Bronchial epithelial cell (primary cell): ENCODE measurements around the gene FAM180B. TPM values are rescaled to one million over a fixed set of nuclear protein-coding genes. Genes with fewer than 3 reads are reported as not detected.

Experiments used
- DNase-seq: peaks from one replicate; pipeline ENCODE4 v3.0.0-alpha.2; 2010; ENCODE audit warnings: low read depth
- FAIRE-seq: peaks from 2 replicates; lab custom pipeline; 2011; peaks lifted over from hg19 to GRCh38; lab: Jason Lieb, UNC
- H3K27me3 ChIP-seq: 2 replicates; pipeline ENCODE4 v1.5.1; 2011; ENCODE audit warnings: low read length; ENCODE audit not compliant: control insufficient read depth, insufficient read depth
- H3K36me3 ChIP-seq: 2 replicates; pipeline ENCODE4 v1.5.1; 2011; ENCODE audit warnings: low read length; ENCODE audit not compliant: control insufficient read depth, insufficient read depth
- H3K4me3 ChIP-seq: 2 replicates; pipeline ENCODE4 v1.5.1; 2011; ENCODE audit warnings: mild to moderate bottlenecking, low read depth, low read length, control low read depth
- CTCF ChIP-seq: IDR thresholded peaks from 2 replicates; pipeline ENCODE4 v1.5.1; 2011; ENCODE audit warnings: mild to moderate bottlenecking, moderate library complexity, low read length, control low read depth, inconsistent platforms; ENCODE audit not compliant: insufficient read depth, severe bottlenecking
- total RNA-seq: library from RNA; depleted of rRNA; stranded (reverse); fragments of >200 nt; gene quantifications from 2 replicates; pipeline ENCODE4 v1.2.1, GENCODE V29; 2014

Gene FAM180B
- total RNA-seq, 1 donor from 2014 or later: not detected

- peak; percentile 33 for DNase-seq
- H3K4me3 ChIP-seq: peak within 1 kb of the TSS; percentile 88
- no peaks in the 10 kb centered on the region for H3K27me3 ChIP-seq
- H3K36me3 ChIP-seq: peaks cover 3% of the 10 kb centered on the region
- no peak for TF ChIP-seq CTCF
- FAIRE-seq: no peak
These were observed 20.9 kb upstream of the FAM180B start, which contains the start of gene PTPMT1 for GRCh38 chr11:47565340-47566148. TSS of gene PTPMT1 (plus strand) at chr11:47565599. CDS start at chr11:47565623, 24 bp downstream.

GRCh38 chr11:47566149-47566698, 20.3 kb upstream of the FAM180B start:
- FAIRE-seq (no peak), DNase-seq (no peak)
- H3K36me3 ChIP-seq: peaks cover 3% of the 10 kb centered on the region
- H3K27me3 ChIP-seq: no peaks in the 10 kb centered on the region
- H3K4me3 ChIP-seq: peak overlapping the region; percentile 88
- no peak for TF ChIP-seq CTCF

- FAIRE-seq (no peak), DNase-seq (no peak)
- H3K36me3 ChIP-seq: peaks cover 12% of the 10 kb centered on the region
- no peak for TF ChIP-seq CTCF
- H3K27me3 ChIP-seq: no peaks in the 10 kb centered on the region
- no peak overlapping the region for H3K4me3 ChIP-seq
These were observed 16.8 kb upstream of the FAM180B start for GRCh38 chr11:47569646-47570045.

GRCh38 chr11:47570651-47571356, 15.7 kb upstream of the FAM180B start:
- no peak for FAIRE-seq
- TF ChIP-seq CTCF: no peak
- H3K4me3 ChIP-seq: no peak overlapping the region
- no peaks in the 10 kb centered on the region for H3K27me3 ChIP-seq
- DNase-seq: no peak
- H3K36me3 ChIP-seq: peaks cover 14% of the 10 kb centered on the region

- H3K4me3 ChIP-seq: no peak overlapping the region
- H3K36me3 ChIP-seq: peaks cover 14% of the 10 kb centered on the region
- TF ChIP-seq CTCF: no peak
- DNase-seq (no peak), FAIRE-seq (no peak)
- H3K27me3 ChIP-seq: no peaks in the 10 kb centered on the region
These were observed 15.1 kb upstream of the FAM180B start for GRCh38 chr11:47571357-47571729.
